NCI-H1092 (cell line): ENCODE measurements around the gene DSTYK.
A peak's percentile ranks its signal among the peaks of the same experiment; 100 is the strongest.
"Not testable (repeated sequence)": the region's sequence is repeated elsewhere in the genome, so short reads cannot be mapped to it uniquely, and the experiment has no call there.

Source experiments
- DNase-seq: peaks from one replicate; lab custom pipeline; 2025; lab: John Stamatoyannopoulos, UW

Gene DSTYK

GRCh38 chr1:205240118-205240517, 28.6 kb upstream of the DSTYK start:
- no peak for DNase-seq

GRCh38 chr1:205239078-205239477, 27.6 kb upstream of the DSTYK start:
- no peak for DNase-seq

- DNase-seq = no peak
Measured at GRCh38 chr1:205237526-205238484, 26.3 kb upstream of the DSTYK start.

- no peak for DNase-seq
Measured at GRCh38 chr1:205236951-205237475, 25.5 kb upstream of the DSTYK start.

- no peak for DNase-seq
Measured at GRCh38 chr1:205236526-205236925, 25.0 kb upstream of the DSTYK start.

GRCh38 chr1:205235951-205236350, 24.4 kb upstream of the DSTYK start:
- no peak for DNase-seq

- DNase-seq = not testable (repeated sequence)
Measured at GRCh38 chr1:205233986-205234385, 22.5 kb upstream of the DSTYK start.

- no peak for DNase-seq
Measured at GRCh38 chr1:205232945-205233397, 21.5 kb upstream of the DSTYK start.

- DNase-seq = no peak
Measured at GRCh38 chr1:205232127-205232820, 20.8 kb upstream of the DSTYK start.

GRCh38 chr1:205230982-205231381, 19.5 kb upstream of the DSTYK start:
- no peak for DNase-seq

- DNase-seq = no peak
Measured at GRCh38 chr1:205229916-205230700, 18.6 kb upstream of the DSTYK start.

GRCh38 chr1:205229399-205229871, 17.9 kb upstream of the DSTYK start:
- DNase-seq = peak; percentile 84

- no peak for DNase-seq
Measured at GRCh38 chr1:205228093-205228521, 16.6 kb upstream of the DSTYK start.

- peak; percentile 94 for DNase-seq
Measured at GRCh38 chr1:205227584-205228013, 16.1 kb upstream of the DSTYK start, which contains the start of gene TMCC2. Gene TMCC2 (plus strand): TSS chr1:205227946. CDS start chr1:205228565, 619 bp downstream.

- DNase-seq = no peak
Measured at GRCh38 chr1:205226868-205227583, 15.5 kb upstream of the DSTYK start.

GRCh38 chr1:205225901-205226765, 14.6 kb upstream of the DSTYK start:
- DNase-seq = no peak

- no peak for DNase-seq
Measured at GRCh38 chr1:205224736-205225135, 13.2 kb upstream of the DSTYK start.

- no peak for DNase-seq
Measured at GRCh38 chr1:205220421-205220820, 8.9 kb upstream of the DSTYK start.

- DNase-seq = no peak
Measured at GRCh38 chr1:205217418-205217817, 5.9 kb upstream of the DSTYK start.

- DNase-seq = no peak
Measured at GRCh38 chr1:205216588-205216987, 5.1 kb upstream of the DSTYK start.
